ENCODE results near the gene ST14.

DNA sequence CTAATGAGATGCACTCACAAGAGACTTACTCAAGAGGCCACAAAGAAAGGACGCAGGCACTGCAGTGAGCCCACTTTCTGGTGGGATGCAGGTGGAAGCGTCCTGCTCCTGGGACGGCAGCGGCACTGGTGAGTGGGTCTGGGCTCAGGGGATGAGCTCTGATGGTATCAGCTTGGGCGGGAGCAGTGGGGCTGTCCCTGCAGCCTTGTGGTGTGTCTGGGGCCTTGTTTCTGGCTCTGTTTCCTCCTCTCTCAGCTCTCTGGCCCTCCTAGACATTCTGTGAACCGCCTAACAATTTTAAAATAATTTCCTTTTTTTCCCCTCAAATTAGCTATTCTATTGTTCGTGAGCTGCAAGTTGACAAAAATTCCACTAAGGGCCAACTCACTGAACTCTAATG lies 8.8 kb upstream of the ST14 start:
- TF ChIP-seq, protein P1, sequence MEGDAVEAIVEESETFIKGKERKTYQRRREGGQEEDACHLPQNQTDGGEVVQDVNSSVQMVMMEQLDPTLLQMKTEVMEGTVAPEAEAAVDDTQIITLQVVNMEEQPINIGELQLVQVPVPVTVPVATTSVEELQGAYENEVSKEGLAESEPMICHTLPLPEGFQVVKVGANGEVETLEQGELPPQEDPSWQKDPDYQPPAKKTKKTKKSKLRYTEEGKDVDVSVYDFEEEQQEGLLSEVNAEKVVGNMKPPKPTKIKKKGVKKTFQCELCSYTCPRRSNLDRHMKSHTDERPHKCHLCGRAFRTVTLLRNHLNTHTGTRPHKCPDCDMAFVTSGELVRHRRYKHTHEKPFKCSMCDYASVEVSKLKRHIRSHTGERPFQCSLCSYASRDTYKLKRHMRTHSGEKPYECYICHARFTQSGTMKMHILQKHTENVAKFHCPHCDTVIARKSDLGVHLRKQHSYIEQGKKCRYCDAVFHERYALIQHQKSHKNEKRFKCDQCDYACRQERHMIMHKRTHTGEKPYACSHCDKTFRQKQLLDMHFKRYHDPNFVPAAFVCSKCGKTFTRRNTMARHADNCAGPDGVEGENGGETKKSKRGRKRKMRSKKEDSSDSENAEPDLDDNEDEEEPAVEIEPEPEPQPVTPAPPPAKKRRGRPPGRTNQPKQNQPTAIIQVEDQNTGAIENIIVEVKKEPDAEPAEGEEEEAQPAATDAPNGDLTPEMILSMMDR (IDR thresholded peaks at IDR 0.05) = no peak
- no peak for TF ChIP-seq POLR2A (IDR thresholded peaks at IDR 0.05)

Data from adrenal gland (tissue), 5 donors.